Ecto neural progenitor cell (in vitro differentiated cells): ENCODE measurements around the gene MTHFD2L.
"Not testable (repeated sequence)": the region's sequence is repeated elsewhere in the genome, so short reads cannot be mapped to it uniquely, and the experiment has no call there.

ENCODE experiments used
- DNase-seq: peaks from one replicate; pipeline ENCODE4 v3.0.0-alpha.2; 2018; ENCODE audit warnings: low spot score

The MTHFD2L gene

GRCh38 chr4:74335341-74336021 is 177.6 kb downstream of the MTHFD2L start:
- DNase-seq = no peak

- DNase-seq = no peak
These were observed 180.9 kb downstream of the MTHFD2L start for GRCh38 chr4:74338792-74339333.

- DNase-seq = no peak
These were observed 181.6 kb downstream of the MTHFD2L start for GRCh38 chr4:74339501-74339900.

GRCh38 chr4:74340421-74340820 is 182.5 kb downstream of the MTHFD2L start:
- DNase-seq = not testable (repeated sequence)

- no peak for DNase-seq
These were observed 186.1 kb downstream of the MTHFD2L start for GRCh38 chr4:74344031-74344430.
